Adrenal gland (tissue), 5 donors: ENCODE data around the gene SYCP3.

Experiments used
- CTCF ChIP-seq, 6 experiments: fragments of 450-650 bp in 4 of 6; fragments of 200-600 bp in 2 of 6; sonication (generic) in 1 of 6; IDR thresholded peaks; 1 replicate in 5 of 6; 2 replicates in 1 of 6; pipeline versions ENCODE4 v1.5.1 to v1.8.0; 2016 to 2021; ENCODE audit warnings: antibody characterized with exemption in 6 of 6, mild to moderate bottlenecking in 2 of 6, moderate library complexity in 1 of 6
- POLR2A ChIP-seq, 2 donors: fragments of 450-650 bp; IDR thresholded peaks; one replicate each; pipeline ENCODE4 v1.6.1; 2017; ENCODE audit warnings: antibody characterized with exemption in 2 of 2, mild to moderate bottlenecking in 2 of 2, moderate library complexity in 1 of 2
- donor health status: DM: no; HTN: no; CAD: no.

GRCh38 chr12:101777485-101777884 lies 38.2 kb upstream of the SYCP3 start:
- TF ChIP-seq CTCF (IDR thresholded peaks at IDR 0.05), result no peak
- TF ChIP-seq POLR2A (IDR thresholded peaks at IDR 0.05), result no peak
